ENCODE measurements around the gene GPR21.

- TF ChIP-seq CTCF (IDR thresholded peaks at IDR 0.05) (no peak), POLR2A (IDR thresholded peaks at IDR 0.05) (no peak)
Measured at GRCh38 chr9:123059472-123060220, 26.2 kb downstream of the GPR21 start.
